GM12801 (cell line): ENCODE results near the gene MOSPD2.

Experiments
- TF ChIP-seq, protein P1 (sequence below): IDR thresholded peaks from one replicate; pipeline ENCODE4 v1.5.1; 2011; ENCODE audit warnings: control low read depth; ENCODE audit not compliant: insufficient read length; ENCODE audit errors: extremely low read depth

MOSPD2 gene

DNA sequence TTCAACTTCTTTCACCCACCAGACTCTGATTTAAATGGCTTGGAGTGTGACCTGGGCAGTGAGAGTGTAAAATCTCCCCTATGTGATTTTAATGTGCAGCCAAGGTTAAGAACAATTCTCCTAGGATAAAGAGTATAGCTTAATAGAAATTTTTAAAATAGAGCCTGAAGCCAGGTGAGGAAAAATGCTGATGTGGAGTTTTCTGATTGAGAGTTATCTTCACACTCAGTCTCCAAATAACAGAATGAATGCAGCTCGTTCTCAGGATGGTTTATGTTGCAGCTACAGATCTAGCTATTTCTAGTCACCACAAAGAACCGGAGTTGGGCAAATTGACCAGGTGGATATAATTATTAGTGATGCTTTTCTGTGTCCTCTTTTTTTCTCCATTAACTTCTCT is 70.7 kb downstream of the MOSPD2 start:
- TF ChIP-seq, protein P1, sequence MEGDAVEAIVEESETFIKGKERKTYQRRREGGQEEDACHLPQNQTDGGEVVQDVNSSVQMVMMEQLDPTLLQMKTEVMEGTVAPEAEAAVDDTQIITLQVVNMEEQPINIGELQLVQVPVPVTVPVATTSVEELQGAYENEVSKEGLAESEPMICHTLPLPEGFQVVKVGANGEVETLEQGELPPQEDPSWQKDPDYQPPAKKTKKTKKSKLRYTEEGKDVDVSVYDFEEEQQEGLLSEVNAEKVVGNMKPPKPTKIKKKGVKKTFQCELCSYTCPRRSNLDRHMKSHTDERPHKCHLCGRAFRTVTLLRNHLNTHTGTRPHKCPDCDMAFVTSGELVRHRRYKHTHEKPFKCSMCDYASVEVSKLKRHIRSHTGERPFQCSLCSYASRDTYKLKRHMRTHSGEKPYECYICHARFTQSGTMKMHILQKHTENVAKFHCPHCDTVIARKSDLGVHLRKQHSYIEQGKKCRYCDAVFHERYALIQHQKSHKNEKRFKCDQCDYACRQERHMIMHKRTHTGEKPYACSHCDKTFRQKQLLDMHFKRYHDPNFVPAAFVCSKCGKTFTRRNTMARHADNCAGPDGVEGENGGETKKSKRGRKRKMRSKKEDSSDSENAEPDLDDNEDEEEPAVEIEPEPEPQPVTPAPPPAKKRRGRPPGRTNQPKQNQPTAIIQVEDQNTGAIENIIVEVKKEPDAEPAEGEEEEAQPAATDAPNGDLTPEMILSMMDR: no peak

DNA sequence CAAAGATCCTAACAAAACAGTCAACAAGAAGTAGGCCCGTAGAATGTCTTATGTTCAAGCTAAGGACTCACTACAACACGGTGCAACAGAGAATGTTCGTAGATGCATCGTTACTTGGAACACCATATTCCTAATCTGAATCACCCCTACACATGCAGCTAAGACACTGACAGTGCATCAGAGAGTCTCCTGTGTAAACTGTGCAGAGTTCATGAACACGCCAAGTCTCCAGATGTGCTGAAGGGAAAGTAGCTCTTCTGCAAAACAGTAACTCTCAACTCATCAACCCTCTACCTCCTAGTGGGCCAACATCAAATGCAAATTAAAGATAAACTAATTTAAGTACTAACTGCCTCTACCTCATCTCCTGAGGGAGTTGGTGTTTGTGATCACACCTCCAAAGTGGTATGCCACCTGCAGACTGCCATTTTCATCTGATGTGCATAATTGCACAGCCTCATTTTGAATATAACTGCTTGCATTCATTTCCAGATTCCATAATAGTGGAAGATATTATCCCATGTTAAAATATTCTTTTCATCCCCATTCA is 73.5 kb downstream of the MOSPD2 start:
- TF ChIP-seq, protein P1: no peak

DNA sequence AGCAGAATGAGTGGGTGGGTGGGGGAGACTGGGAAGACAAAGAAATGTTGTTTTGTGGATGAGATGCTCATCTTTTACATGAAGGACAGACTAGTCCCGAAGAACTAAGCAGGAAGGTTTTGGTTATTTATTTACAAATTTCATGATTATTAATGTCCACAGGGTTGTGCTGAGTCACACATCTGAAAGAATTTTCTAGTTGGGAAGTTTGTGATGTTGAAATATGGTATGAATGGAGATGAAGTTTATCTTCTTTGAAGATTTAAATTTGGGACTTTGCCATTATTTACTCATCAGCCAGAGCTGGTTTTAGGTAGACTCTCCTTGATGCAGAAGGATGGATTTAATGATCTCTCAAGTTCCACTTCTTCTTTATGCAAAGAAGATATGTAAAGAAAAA is 75.5 kb downstream of the MOSPD2 start:
- TF ChIP-seq, protein P1: no peak

DNA sequence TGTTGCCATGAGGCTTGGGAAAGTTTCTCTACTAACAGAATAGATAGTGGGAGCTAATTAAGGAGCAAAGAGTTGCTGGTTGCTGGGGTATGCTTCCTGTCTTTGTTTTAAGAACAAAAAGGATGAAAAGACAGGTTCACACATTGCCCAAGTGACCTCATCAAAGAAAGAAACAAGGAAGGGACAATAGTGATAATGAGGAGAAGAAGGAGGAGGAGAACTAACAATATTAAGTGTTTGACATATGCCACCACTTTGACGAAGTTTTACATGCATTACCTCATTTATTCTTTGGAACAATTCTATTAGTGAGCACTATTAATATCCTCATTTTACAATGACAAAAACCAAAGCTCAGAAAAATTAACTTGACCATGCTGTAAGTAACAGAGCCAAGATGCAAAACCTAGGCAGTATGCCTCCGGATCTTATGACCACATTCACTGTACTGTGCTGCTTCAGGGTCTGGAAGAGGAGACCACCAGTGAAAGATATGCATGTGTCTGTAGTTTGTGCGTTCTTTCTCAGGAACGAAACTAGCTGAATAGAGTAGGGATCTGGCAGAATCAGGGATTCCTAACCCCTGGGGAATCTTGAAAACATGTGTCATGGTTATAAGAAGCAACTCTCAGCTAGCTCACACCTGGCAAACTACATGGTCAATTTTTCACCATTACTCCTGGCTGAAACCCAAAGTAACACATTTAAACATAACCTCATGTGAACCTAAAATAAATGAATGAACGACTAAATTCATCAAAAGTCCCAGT is 83.8 kb downstream of the MOSPD2 start:
- TF ChIP-seq, protein P1: no peak

DNA sequence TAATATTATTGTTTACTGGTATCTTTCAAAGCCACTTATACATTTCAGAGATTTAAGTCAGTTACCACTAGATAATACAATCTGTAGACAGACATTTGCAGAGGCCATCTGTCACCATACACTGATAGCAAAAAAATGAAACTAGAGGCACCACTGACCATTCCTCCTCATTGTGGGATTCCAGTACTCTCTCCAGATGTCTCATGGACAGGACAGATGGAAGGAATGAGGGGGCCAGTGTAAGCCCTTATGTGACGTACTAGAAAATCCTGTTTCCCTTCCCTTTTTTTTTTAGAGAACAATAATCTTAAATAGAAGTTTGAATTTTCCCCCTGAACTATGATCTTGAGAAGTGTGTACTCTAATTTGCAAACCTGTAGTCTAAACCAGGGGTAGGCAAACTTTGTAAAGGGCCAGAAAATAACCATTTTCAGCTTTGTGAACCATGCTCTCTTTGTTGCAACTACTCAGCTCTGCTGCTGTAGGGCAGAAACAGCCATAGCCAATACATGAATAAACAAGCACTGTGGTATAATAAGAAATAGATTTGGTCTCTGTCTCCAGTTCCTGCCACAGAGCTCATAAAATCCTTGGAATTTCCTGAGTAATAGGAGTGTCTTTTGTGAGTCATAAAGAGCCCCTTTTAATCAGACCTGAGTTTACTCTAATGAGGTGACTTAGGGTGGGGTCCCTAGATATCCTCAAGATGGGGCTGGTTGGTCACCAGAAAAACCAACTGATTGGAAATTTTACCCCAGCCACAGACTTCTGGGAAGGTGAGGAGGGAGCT is 90.4 kb downstream of the MOSPD2 start:
- TF ChIP-seq, protein P1: no peak

DNA sequence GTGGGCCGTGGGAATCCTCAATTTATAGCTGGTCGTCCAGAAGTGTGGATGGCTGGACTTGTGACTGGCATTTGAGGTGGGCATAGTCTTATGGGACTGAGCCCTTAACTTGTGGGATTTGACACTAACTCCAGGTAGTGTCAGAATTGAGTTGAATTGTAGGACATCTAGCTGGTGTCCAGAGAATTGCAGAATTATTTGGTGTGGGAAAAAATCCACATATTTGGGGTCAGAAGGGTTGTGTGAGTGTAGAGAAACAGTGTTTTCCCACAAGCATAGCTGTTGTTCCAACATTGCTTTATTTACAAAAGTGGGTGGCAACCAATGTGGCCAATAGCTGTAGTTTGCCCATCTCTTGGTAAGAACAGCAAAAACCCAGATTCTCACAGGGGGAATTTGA is 91.3 kb downstream of the MOSPD2 start:
- TF ChIP-seq, protein P1: no peak
